ENCODE data around the gene SSC5D. TPM values are rescaled to one million over a fixed set of nuclear protein-coding genes. Genes with fewer than 3 reads are reported as not detected.

Gene SSC5D
- total RNA-seq, 4 donors from 2014 or later: 2.1 to 16.7 (median 9.1) TPM

DNA sequence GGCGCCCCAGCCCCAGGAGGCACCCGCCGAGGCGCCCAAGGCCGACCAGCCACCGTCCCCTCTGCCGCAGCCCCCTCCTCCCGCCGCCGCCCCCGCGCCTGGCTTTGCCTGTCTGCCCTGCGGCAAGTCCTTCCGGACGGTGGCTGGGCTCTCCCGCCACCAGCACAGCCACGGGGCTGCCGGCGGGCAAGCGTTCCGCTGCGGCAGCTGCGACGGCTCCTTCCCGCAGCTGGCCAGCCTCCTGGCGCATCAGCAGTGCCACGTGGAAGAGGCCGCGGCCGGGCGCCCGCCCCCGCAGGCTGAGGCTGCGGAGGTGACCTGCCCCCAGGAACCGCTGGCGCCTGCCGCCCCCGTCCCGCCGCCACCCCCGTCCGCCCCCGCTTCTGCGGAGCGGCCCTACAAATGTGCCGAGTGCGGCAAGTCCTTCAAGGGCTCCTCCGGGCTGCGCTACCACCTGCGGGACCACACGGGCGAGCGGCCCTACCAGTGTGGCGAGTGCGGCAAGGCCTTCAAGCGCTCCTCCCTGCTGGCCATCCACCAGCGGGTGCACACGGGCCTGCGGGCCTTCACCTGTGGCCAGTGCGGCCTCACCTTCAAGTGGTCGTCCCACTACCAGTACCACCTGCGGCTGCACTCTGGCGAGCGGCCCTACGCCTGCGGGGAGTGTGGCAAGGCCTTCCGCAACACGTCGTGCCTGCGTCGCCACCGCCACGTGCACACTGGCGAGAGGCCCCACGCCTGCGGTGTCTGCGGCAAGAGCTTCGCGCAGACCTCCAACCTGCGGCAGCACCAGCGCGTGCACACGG, 5.9 kb upstream of the SSC5D start:
- TF ChIP-seq, protein P1, sequence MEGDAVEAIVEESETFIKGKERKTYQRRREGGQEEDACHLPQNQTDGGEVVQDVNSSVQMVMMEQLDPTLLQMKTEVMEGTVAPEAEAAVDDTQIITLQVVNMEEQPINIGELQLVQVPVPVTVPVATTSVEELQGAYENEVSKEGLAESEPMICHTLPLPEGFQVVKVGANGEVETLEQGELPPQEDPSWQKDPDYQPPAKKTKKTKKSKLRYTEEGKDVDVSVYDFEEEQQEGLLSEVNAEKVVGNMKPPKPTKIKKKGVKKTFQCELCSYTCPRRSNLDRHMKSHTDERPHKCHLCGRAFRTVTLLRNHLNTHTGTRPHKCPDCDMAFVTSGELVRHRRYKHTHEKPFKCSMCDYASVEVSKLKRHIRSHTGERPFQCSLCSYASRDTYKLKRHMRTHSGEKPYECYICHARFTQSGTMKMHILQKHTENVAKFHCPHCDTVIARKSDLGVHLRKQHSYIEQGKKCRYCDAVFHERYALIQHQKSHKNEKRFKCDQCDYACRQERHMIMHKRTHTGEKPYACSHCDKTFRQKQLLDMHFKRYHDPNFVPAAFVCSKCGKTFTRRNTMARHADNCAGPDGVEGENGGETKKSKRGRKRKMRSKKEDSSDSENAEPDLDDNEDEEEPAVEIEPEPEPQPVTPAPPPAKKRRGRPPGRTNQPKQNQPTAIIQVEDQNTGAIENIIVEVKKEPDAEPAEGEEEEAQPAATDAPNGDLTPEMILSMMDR (IDR thresholded peaks at IDR 0.05; ENCODE audit: low read depth): no peak

GRCh38 chr19:55482967-55483705, 5.1 kb upstream of the SSC5D start:
- TF ChIP-seq, protein P1 (IDR thresholded peaks at IDR 0.05; ENCODE audit: low read depth): no peak

GRCh38 chr19:55483706-55484592, 4.3 kb upstream of the SSC5D start:
- TF ChIP-seq, protein P1 (IDR thresholded peaks at IDR 0.05; ENCODE audit: low read depth): no peak

DNA sequence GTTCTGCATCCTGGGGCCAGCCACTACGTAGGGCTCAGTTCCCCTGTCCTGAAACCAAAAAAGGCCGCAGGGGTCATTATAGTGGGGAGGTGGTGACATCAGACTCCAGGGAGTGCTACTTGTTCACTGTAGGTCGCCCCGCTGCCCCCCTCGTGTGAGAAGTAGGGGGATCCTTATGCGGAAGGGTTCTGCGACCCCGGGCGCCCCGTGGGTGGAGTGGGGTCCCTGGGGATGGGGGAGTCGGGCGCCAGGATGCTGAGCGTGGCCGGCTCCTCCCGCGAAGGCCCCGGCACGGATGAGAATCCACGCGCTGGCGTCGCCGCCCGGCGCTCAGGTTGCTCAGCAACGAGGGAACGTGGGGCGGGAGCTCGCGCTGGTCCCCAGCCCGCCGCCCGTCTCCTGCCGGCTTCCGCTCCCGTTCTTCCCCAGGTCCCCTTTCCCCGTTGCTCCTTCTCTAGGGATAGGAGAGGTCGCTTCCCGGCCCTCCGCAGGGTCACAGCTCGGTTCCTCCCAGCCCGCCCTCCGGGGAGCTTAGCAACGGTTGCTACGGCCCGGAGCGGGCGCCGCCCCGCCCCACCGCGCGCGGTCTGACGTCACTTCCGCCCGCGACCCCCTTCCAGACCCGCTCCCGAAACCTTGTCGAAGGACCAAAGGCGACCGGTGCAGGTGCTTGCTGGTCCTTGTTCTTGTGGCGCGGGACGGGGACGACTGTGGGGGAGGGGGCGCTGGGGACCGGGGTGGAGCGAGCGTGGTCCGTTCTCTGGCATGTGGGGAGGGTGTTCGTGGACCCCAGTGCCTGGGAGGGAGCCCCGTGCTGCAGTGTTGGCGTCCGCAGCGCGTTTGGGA, 3.4 kb upstream of the SSC5D start, which contains the start of gene NAT14:
Gene NAT14, plus strand, starts transcription at position 596 of the 846 bp plus-strand sequence. CDS start 521 bp downstream, outside the sequence.
- TF ChIP-seq, protein P1 (IDR thresholded peaks at IDR 0.05; ENCODE audit: low read depth): no peak

DNA sequence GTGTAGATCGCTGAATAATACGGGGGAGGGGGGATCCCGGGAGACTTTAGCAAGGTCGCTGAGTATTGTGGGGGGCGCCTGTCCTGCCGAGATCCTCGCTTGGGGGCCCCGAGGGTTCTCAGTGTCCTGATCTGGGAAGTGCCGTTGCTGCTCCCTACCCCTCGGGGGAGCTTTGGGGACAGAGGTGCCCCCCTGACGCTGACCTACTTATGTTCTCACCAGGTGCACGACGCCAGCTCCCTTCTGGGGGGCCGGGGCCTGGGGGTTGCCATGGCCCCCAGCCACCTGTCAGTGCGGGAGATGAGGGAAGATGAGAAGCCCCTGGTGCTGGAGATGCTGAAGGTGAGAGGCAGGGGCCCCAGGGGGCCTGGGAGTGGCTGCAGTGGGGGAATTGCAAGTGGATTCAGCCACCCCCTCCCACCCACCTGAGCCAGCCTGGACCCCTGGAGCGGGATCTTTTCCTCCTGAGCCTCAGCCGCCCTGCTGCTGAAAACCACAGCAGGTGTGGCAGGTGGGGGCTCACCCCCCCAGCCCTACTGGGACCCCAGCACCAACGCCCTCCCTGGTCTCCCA, 2.7 kb upstream of the SSC5D start:
- TF ChIP-seq, protein P1 (IDR thresholded peaks at IDR 0.05; ENCODE audit: low read depth): no peak
